OCI-LY1 (cell line): ENCODE data around the gene C1orf87.

ENCODE experiments used
- CTCF ChIP-seq: fragments of 200-600 bp; sonication (generic), shearing (Covaris generic); IDR thresholded peaks from 2 replicates; pipeline ENCODE4 v1.5.1; 2017; ENCODE audit warnings: mild to moderate bottlenecking, antibody characterized with exemption, low read length, moderate library complexity, mixed read lengths
- EZH2 ChIP-seq: fragments of 200-600 bp; sonication (generic), shearing (Covaris generic); IDR thresholded peaks from 2 replicates; pipeline ENCODE4 v1.8.0; 2017; ENCODE audit warnings: borderline replicate concordance, mixed run types, mild to moderate bottlenecking, antibody characterized with exemption, low read length, moderate library complexity, mixed read lengths

GRCh38 chr1:60031146-60031545 is 42.4 kb downstream of the C1orf87 start:
- no peak for TF ChIP-seq CTCF
- TF ChIP-seq EZH2 = no peak
